Uterus (tissue), 4 donors: ENCODE measurements around the gene PDE5A. TPM values are rescaled to one million over a fixed set of nuclear protein-coding genes. Genes with fewer than 3 reads are reported as not detected.

Experiments used
- DNase-seq, 2 donors: peaks; one replicate each; pipeline ENCODE4 v3.0.0-alpha.2; 2019 to 2020
- H3K27ac ChIP-seq, 2 donors: fragments of 200-600 bp; sonication (generic); 1 replicate in 1 of 2; 2 replicates in 1 of 2; pipeline ENCODE4 v1.5.1; 2016 to 2018
- H3K27me3 ChIP-seq, 2 donors: fragments of 200-600 bp; sonication (generic); one replicate each; pipeline ENCODE4 v1.5.1; 2018 to 2019; ENCODE audit warnings: control low read depth in 1 of 2
- H3K36me3 ChIP-seq, 2 donors: fragments of 200-600 bp; sonication (generic); one replicate each; pipeline ENCODE4 v1.5.1; 2019; ENCODE audit warnings: control low read depth in 1 of 2
- H3K4me1 ChIP-seq, 2 donors: fragments of 200-600 bp; sonication (generic); one replicate each; pipeline ENCODE4 v1.5.1; 2018 to 2019; ENCODE audit warnings: control low read depth in 1 of 2
- H3K4me3 ChIP-seq, 2 donors: fragments of 200-600 bp; sonication (generic); 1 replicate in 1 of 2; 2 replicates in 1 of 2; pipeline ENCODE4 v1.5.1; 2018 to 2019; ENCODE audit warnings: mild to moderate bottlenecking in 1 of 2
- H3K9me3 ChIP-seq, 2 donors: fragments of 200-600 bp; sonication (generic); one replicate each; pipeline ENCODE4 v1.5.1; 2019; ENCODE audit warnings: control low read depth in 1 of 2
- CTCF ChIP-seq, 4 experiments: fragments of 200-600 bp in 2 of 4; fragments of 450-650 bp in 2 of 4; sonication (generic) in 2 of 4; IDR thresholded peaks; one replicate each; pipeline ENCODE4 v1.5.1; 2016 to 2019; ENCODE audit warnings: antibody characterized with exemption in 4 of 4, mild to moderate bottlenecking in 2 of 4, moderate library complexity in 1 of 4
- POLR2A ChIP-seq, 2 donors: fragments of 450-650 bp; IDR thresholded peaks; one replicate each; pipeline ENCODE4 v1.6.1; 2016; ENCODE audit warnings: antibody characterized with exemption in 2 of 2, mild to moderate bottlenecking in 1 of 2, moderate library complexity in 1 of 2
- intact Hi-C: fragments of 100-400 bp; cut with DNase I; formaldehyde crosslinking; loops from one replicate; pipeline ENCODE4 v1.15.1; 2023; ENCODE audit warnings: low total_unique reads
- total RNA-seq, 4 donors: library from RNA; depleted of rRNA in 3 of 4; stranded (reverse); fragments of >200 nt in 3 of 4; gene quantifications; one replicate each; pipeline versions ENCODE4 v1.1.0 to v1.2.4, GENCODE V29; 2014 to 2023
- donor health status: DM: yes; HTN: yes; CAD: no.

PDE5A gene
- total RNA-seq = 100 to 1,000 TPM in 2 of 4 donors, 10 to 100 TPM in 2; 13.5 to 192 (median 84.2) TPM

GRCh38 chr4:119628281-119629141, at the start of gene PDE5A:
PDE5A (minus strand) TSS chr4:119628804; CDS start chr4:119628671, 133 bp downstream.
- peak; percentile 61 to 73 for DNase-seq
- H3K4me1 ChIP-seq = no peaks in the 10 kb centered on the region
- TF ChIP-seq POLR2A (IDR thresholded peaks at IDR 0.05) (peak in 1 of 2 donors; percentile 46), CTCF (IDR thresholded peaks at IDR 0.05) (peak; percentile 51 to 88 (median 76))
- no peaks in the 10 kb centered on the region for H3K27me3 ChIP-seq
- no peaks in the 10 kb centered on the region for H3K36me3 ChIP-seq
- peak within 1 kb of the TSS; percentile 56 to 61 for H3K4me3 ChIP-seq
- H3K9me3 ChIP-seq = no peaks in the 10 kb centered on the region
- intact Hi-C loops = no loop called here
- peak within 1 kb of the TSS; percentile 85 to 92 for H3K27ac ChIP-seq

GRCh38 chr4:119676101-119676500, 47.5 kb upstream of the PDE5A start:
- DNase-seq = no peak
- Histone ChIP-seq H3K27ac (no peak overlapping the region), H3K4me1 (no peaks in the 10 kb centered on the region), H3K36me3 (no peaks in the 10 kb centered on the region), H3K27me3 (no peaks in the 10 kb centered on the region), H3K4me3 (no peak overlapping the region), H3K9me3 (no peaks in the 10 kb centered on the region)
- intact Hi-C loops = no loop called here
- no peak for TF ChIP-seq CTCF (IDR thresholded peaks at IDR 0.05)
- TF ChIP-seq POLR2A (IDR thresholded peaks at IDR 0.05) = no peak

- Histone ChIP-seq H3K9me3 (no peaks in the 10 kb centered on the region), H3K27ac (no peak overlapping the region), H3K4me3 (no peak overlapping the region), H3K4me1 (no peaks in the 10 kb centered on the region), H3K36me3 (no peaks in the 10 kb centered on the region), H3K27me3 (no peaks in the 10 kb centered on the region)
- DNase-seq = no peak
- TF ChIP-seq CTCF (IDR thresholded peaks at IDR 0.05) (no peak), POLR2A (IDR thresholded peaks at IDR 0.05) (no peak)
- intact Hi-C loops = no loop called here
Measured at GRCh38 chr4:119675391-119675790, 46.8 kb upstream of the PDE5A start.

GRCh38 chr4:119672938-119673337, 44.3 kb upstream of the PDE5A start:
- DNase-seq = no peak
- H3K9me3 ChIP-seq = no peaks in the 10 kb centered on the region
- no peak for TF ChIP-seq CTCF (IDR thresholded peaks at IDR 0.05)
- no peak for TF ChIP-seq POLR2A (IDR thresholded peaks at IDR 0.05)
- H3K36me3 ChIP-seq = no peaks in the 10 kb centered on the region
- no peak overlapping the region for H3K27ac ChIP-seq
- H3K4me1 ChIP-seq = no peaks in the 10 kb centered on the region
- intact Hi-C loops = no loop called here
- H3K4me3 ChIP-seq = no peak overlapping the region
- no peaks in the 10 kb centered on the region for H3K27me3 ChIP-seq

GRCh38 chr4:119672086-119672485, 43.5 kb upstream of the PDE5A start:
- no peak for DNase-seq
- Histone ChIP-seq H3K27me3 (no peaks in the 10 kb centered on the region), H3K9me3 (no peaks in the 10 kb centered on the region), H3K27ac (no peak overlapping the region), H3K36me3 (no peaks in the 10 kb centered on the region), H3K4me1 (no peaks in the 10 kb centered on the region), H3K4me3 (no peak overlapping the region)
- intact Hi-C loops = no loop called here
- no peak for TF ChIP-seq CTCF (IDR thresholded peaks at IDR 0.05)
- no peak for TF ChIP-seq POLR2A (IDR thresholded peaks at IDR 0.05)
